ENCODE results near the gene ATXN7L2.

ATXN7L2 gene

DNA sequence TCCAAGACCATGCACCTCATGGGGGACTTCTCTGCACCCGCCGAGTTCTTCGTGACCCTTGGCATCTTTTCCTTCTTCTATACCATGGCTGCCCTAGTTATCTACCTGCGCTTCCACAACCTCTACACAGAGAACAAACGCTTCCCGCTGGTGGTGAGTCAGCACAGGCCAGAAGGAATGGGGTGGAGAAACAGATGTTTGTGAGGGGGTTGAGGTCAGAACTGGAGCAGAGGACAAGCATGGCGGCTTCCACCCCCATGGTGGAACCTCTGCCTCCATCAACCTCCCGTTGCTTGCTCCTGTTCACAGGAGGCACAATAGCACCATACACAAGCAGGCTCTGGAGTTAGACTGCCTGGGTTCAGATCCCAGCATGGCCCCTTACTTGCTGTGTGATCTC, 6.9 kb upstream of the ATXN7L2 start:
- no peak for DNase-seq

- DNase-seq, result no peak
These were observed 5.9 kb upstream of the ATXN7L2 start for GRCh38 chr1:109477821-109478220.

DNA sequence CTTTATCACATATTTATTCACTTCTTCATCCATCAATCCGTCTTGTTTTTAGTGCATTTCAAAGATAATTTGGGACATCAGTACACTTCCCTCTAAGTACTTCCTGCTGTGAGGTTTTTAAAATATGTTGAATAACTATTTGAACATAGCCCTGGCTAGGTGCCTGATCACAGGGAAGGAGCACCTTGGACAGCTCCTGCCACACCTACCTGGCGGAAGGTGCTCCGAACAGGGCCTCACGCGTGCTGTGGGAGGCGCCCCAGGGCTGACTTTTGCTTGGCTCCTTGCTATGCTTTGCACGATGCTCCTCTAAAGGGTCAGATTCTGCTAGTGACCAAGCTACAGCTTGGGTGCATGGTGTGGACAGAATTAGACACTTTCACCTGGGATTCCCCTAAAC, 4.9 kb upstream of the ATXN7L2 start:
- no peak for DNase-seq

DNA sequence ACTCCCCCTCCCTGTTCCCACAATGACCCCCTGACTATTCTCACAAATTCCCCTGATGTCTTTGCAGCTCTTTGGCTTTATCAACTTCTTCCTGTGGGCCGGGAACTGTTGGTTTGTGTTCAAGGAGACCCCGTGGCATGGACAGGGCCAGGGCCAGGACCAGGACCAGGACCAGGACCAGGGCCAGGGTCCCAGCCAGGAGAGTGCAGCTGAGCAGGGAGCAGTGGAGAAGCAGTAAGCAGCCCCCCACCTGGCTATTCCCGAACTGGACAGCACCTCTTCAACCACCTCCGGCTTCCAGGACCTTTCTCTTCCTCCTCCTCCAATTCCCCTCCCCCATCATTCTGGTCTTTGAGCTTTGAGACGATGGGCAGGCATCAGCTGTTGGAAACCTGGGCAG, 4.4 kb upstream of the ATXN7L2 start:
- DNase-seq, result no peak

- no peak for DNase-seq
These were observed 3.8 kb upstream of the ATXN7L2 start for GRCh38 chr1:109479901-109480300.

GRCh38 chr1:109481646-109482045, 2.1 kb upstream of the ATXN7L2 start:
- no peak for DNase-seq

GRCh38 chr1:109482242-109482641, 1.5 kb upstream of the ATXN7L2 start:
- DNase-seq, result no peak

- peak; percentile 93 for DNase-seq
These were observed 674 bp upstream of the ATXN7L2 start for GRCh38 chr1:109482791-109483671.

GRCh38 chr1:109484519-109484975, 842 bp downstream of the ATXN7L2 start:
- DNase-seq, result no peak

DNA sequence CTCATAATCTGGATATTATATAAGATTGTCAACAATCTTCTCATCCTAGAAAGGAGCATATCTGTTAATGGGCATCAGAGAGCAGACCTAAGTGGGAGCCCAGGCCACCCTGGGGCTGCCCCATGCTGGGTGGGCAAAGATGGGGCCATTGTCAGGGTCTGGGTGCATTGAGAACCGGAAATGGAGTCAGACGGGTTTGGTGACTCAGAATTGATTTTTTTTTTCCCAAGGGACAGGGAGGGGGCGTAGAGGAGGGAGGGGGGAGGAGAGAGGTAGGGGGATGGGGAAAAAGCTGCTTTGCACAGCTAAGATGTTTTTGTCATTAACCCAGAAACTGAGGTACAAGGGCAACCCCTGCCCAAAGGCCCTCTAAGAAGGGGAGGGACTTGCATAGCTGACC, 1.3 kb downstream of the ATXN7L2 start:
- DNase-seq, result no peak

GRCh38 chr1:109487261-109487660, 3.6 kb downstream of the ATXN7L2 start:
- DNase-seq, result no peak

DNA sequence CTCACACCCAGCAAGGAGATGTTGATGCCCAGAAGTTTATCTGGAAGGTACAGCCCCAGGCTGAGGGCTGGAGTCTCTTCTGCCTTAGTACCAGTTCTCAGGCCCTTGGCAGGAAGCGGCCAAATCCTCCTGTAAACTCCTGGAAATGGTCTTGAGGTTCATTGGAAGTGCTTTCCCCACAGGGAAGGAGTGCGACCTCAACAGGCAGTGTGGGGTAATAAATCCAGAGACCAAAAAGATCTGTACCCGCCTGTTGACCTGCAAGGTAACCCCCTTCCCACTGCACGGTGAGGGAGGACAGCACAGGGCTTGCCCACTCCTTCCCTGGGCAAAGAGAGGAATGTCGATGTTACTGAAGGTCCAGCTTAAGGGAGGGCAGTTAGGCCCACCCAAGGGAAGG, 4.5 kb downstream of the ATXN7L2 start:
- no peak for DNase-seq

DNA sequence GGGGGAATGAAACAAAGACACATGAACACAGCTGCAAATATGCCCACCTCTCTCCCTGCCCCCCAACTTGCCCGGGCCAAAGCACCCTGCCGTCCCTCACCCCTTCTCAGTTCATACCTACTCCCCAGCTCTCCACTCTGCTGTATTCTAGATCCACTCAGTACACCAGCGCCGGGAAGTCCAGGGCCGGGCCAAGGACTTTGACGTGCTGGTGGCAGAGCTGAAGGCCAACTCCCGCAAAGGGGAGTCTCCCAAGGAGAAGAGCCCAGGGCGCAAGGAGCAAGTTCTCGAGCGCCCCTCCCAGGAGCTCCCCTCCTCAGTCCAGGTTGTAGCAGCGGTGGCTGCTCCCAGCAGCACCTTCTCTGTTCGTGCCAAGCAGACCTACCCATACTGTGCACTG, 5.0 kb downstream of the ATXN7L2 start:
- no peak for DNase-seq

DNA sequence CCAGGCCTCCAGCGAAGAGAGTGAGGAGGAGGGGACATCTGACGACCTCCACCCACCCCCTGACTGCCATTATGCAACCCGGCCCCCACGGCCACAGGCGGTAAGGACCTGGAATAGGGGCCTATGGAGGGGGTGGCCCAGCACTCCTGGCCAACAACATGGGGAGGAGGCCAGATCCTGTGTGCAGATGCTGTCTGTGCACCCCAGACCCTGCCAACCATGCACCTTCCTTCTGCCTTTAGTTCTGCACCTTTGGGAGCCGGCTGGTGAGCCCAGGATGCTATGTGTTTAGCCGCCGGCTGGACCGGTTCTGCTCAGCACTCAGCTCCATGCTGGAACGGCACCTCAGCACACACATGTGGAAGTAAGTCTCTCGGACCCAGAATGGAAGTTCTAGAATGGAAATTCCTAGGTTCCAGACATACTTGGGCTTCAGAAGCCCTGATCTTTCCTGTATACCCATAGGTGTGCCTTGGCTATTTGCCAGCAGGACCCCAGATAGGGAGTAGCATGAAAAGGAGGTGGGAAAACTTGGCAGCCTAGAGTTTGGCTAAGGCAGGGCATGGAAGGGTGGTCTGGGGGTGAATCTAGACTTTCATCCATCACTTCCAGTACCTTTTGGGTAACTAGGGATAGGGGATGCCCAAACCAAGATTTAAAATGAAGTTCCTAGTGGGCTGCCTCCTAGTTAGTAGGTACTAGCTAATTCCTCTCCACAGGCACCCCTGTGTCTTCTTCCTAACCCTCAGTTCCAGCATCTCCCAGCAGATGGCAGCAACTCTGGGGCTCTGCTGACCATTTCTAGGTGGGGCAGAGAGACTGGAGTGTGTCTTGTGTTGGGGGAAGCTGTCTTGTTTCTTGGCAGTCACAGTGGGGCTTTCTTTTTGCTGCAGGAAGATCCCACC, 6.6 kb downstream of the ATXN7L2 start:
- DNase-seq, result peak; percentile 50

DNA sequence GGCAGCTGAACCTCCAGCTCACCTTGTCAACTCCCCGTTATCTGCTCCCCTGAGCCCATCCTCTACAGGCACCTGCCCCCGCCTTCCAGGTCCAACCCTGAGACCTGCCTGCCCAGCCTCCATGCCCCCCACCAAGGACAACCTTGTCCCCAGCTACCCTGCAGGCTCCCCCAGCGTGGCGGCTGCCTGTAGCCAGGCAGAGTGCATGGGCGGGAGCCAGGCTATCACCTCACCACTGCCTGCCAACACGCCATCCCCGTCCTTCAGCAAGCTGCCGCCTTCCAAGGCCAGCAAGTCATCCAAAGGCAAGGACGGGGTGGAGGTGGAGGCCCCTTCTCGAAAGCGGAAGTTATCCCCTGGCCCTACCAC, 7.2 kb downstream of the ATXN7L2 start:
- DNase-seq, result no peak

- DNase-seq, result no peak
These were observed 7.7 kb downstream of the ATXN7L2 start for GRCh38 chr1:109491372-109491771.

DNA sequence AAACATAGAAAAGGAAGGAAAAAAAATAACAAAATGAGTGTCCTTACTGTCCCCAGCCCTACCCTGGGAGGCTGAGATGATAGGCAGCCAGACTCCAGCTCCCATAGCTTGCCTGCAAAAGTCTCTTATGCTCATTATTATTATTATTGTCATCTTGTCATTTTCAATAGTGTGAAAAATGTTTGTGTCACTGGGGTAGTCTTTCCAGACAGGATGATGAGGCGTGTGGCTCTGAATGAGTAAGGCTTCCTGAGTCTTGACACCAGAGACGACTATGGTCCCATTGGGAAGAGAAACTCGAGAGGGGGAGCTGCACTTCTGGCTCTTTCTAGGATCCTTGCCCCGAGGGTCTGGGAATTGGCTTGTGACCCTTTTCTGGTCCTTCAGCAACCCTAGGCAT, 9.1 kb downstream of the ATXN7L2 start:
- DNase-seq, result no peak

GRCh38 chr1:109493227-109493626, 9.5 kb downstream of the ATXN7L2 start:
- peak; percentile 25 for DNase-seq

GRCh38 chr1:109493805-109494539, 10.3 kb downstream of the ATXN7L2 start, which contains the start of gene CYB561D1:
TSS of gene CYB561D1 (plus strand) at chr1:109494094. CDS start at chr1:109494140, 46 bp downstream.
- peak; percentile 95 for DNase-seq

DNA sequence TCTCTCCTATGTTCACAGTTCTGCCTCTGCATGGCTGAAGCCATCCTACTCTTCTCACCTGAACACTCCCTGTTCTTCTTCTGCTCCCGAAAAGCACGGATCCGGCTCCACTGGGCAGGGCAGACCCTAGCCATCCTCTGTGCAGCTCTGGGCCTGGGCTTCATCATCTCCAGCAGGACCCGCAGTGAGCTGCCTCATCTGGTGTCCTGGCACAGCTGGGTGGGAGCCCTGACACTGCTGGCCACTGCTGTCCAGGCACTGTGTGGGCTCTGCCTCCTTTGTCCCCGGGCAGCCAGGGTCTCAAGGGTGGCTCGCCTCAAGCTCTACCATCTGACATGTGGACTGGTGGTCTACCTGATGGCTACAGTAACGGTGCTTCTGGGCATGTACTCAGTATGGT, 12.0 kb downstream of the ATXN7L2 start:
- no peak for DNase-seq

GRCh38 chr1:109497449-109498160, 13.9 kb downstream of the ATXN7L2 start:
- DNase-seq, result peak; percentile 15

- DNase-seq, result peak; percentile 83
These were observed 14.6 kb downstream of the ATXN7L2 start for GRCh38 chr1:109498161-109498801.
